MM.1S (cell line): ENCODE measurements around the gene ZNF507.

Experiments
- DNase-seq: peaks from one replicate; pipeline ENCODE4 v3.0.0-alpha.2; 2015
- H2AFZ ChIP-seq: fragments of 300-600 bp; sonication (generic); 2 replicates; pipeline ENCODE4 v1.6.0; 2016; ENCODE audit warnings: antibody characterized with exemption, low read length
- H3F3A ChIP-seq: fragments of 300-600 bp; sonication (generic); 2 replicates; pipeline ENCODE4 v1.6.1; 2016; ENCODE audit warnings: mild to moderate bottlenecking, antibody characterized with exemption, low read length, moderate library complexity, mixed read lengths; ENCODE audit not compliant: insufficient read depth
- H3K27ac ChIP-seq: fragments of 300-600 bp; sonication (generic); 2 replicates; pipeline ENCODE4 v1.5.1; 2016; ENCODE audit warnings: mild to moderate bottlenecking, low read length
- H3K27me3 ChIP-seq: fragments of 300-600 bp; sonication (generic); replicated peaks from 2 replicates; pipeline ENCODE4 v1.6.0; 2016; ENCODE audit warnings: low read length; ENCODE audit not compliant: insufficient read depth
- H3K36me3 ChIP-seq: fragments of 300-600 bp; sonication (generic); replicated peaks from 2 replicates; pipeline ENCODE4 v1.6.1; 2016; ENCODE audit warnings: mild to moderate bottlenecking, low read length, mixed read lengths; ENCODE audit not compliant: insufficient read depth
- H3K4me1 ChIP-seq: fragments of 300-600 bp; sonication (generic); 2 replicates; pipeline ENCODE4 v1.6.1; 2016; ENCODE audit warnings: low read length, mixed read lengths
- H3K4me2 ChIP-seq: fragments of 300-600 bp; sonication (generic); 2 replicates; pipeline ENCODE4 v1.6.0; 2016; ENCODE audit warnings: low read depth, low read length
- H3K4me3 ChIP-seq: fragments of 300-600 bp; sonication (generic); 2 replicates; pipeline ENCODE4 v1.5.1; 2016; ENCODE audit warnings: low read length, mixed read lengths
- H3K79me2 ChIP-seq: fragments of 300-600 bp; sonication (generic); 2 replicates; pipeline ENCODE4 v1.6.1; 2016; ENCODE audit warnings: mixed run types, low read length, mixed read lengths
- H3K9ac ChIP-seq: fragments of 300-600 bp; sonication (generic); 2 replicates; pipeline ENCODE4 v1.6.1; 2016; ENCODE audit warnings: low read length, mixed read lengths
- H3K9me2 ChIP-seq: fragments of 300-600 bp; sonication (generic); replicated peaks from 2 replicates; pipeline ENCODE4 v1.6.1; 2016; ENCODE audit warnings: mild to moderate bottlenecking, low read length, mixed read lengths; ENCODE audit not compliant: insufficient read depth
- H3K9me3 ChIP-seq: fragments of 300-600 bp; sonication (generic); replicated peaks from 2 replicates; pipeline ENCODE4 v1.6.1; 2016; ENCODE audit warnings: mild to moderate bottlenecking, low read length, mixed read lengths; ENCODE audit not compliant: insufficient read depth
- H4K20me1 ChIP-seq: fragments of 300-600 bp; sonication (generic); 2 replicates; pipeline ENCODE4 v1.6.1; 2016; ENCODE audit warnings: mild to moderate bottlenecking, low read length, moderate library complexity, mixed read lengths; ENCODE audit not compliant: insufficient read depth
- CTCF ChIP-seq: fragments of 300-600 bp; sonication (generic); IDR thresholded peaks from 2 replicates; pipeline ENCODE4 v1.5.1; 2016; ENCODE audit warnings: antibody characterized with exemption, low read length, mixed read lengths
- EZH2 ChIP-seq: fragments of 300-600 bp; sonication (generic); optimal IDR thresholded peaks from 2 replicates; pipeline ENCODE3; 2017; ENCODE audit warnings: low read depth, mild to moderate bottlenecking, antibody characterized with exemption, low read length, mixed read lengths
- EZH2phosphoT487 ChIP-seq: fragments of 300-600 bp; sonication (generic); IDR thresholded peaks from 2 replicates; pipeline ENCODE4 v1.6.1; 2018; ENCODE audit warnings: antibody characterized with exemption, low read length

ZNF507 gene

GRCh38 chr19:32363632-32364031 lies 18.2 kb downstream of the ZNF507 start:
- Histone ChIP-seq H3K9me2 (no peaks in the 10 kb centered on the region), H3K4me1 (no peaks in the 10 kb centered on the region), H3K4me3 (no peak overlapping the region), H3K9me3 (no peaks in the 10 kb centered on the region), H4K20me1 (no peaks in the 10 kb centered on the region; the same call in 1 of the 2 replicates), H3K4me2 (no peak overlapping the region), H2AFZ (no peak overlapping the region), H3K79me2 (peaks cover 64% of the 10 kb centered on the region), H3F3A (no peaks in the 10 kb centered on the region), H3K27me3 (no peaks in the 10 kb centered on the region), H3K9ac (no peak overlapping the region), H3K36me3 (peaks cover 6% of the 10 kb centered on the region; the same call in 1 of the 2 replicates), H3K27ac (no peak overlapping the region)
- TF ChIP-seq EZH2phosphoT487: no peak
- no peak for TF ChIP-seq CTCF
- no peak for TF ChIP-seq EZH2
- DNase-seq: no peak

GRCh38 chr19:32364040-32364439 lies 18.6 kb downstream of the ZNF507 start:
- Histone ChIP-seq H3K4me1 (no peaks in the 10 kb centered on the region), H3K27me3 (no peaks in the 10 kb centered on the region), H3K4me2 (no peak overlapping the region), H3K9me3 (no peaks in the 10 kb centered on the region), H3K9me2 (no peaks in the 10 kb centered on the region), H3K79me2 (peaks cover 68% of the 10 kb centered on the region), H3K27ac (no peak overlapping the region), H3F3A (no peaks in the 10 kb centered on the region), H3K9ac (no peak overlapping the region), H4K20me1 (no peaks in the 10 kb centered on the region), H3K4me3 (no peak overlapping the region), H3K36me3 (peaks cover 6% of the 10 kb centered on the region; the same call in 1 of the 2 replicates), H2AFZ (no peak overlapping the region)
- no peak for DNase-seq
- TF ChIP-seq EZH2phosphoT487: no peak
- TF ChIP-seq EZH2: no peak

GRCh38 chr19:32367063-32367462 lies 21.7 kb downstream of the ZNF507 start:
- TF ChIP-seq EZH2phosphoT487: no peak
- TF ChIP-seq EZH2: no peak
- no peak for TF ChIP-seq CTCF
- Histone ChIP-seq H3K36me3 (peaks cover 9% of the 10 kb centered on the region), H2AFZ (no peak overlapping the region), H3K27ac (no peak overlapping the region), H3F3A (no peaks in the 10 kb centered on the region), H3K4me3 (no peak overlapping the region), H3K9me3 (no peaks in the 10 kb centered on the region), H3K4me1 (no peaks in the 10 kb centered on the region), H3K27me3 (no peaks in the 10 kb centered on the region), H3K4me2 (no peak overlapping the region), H3K79me2 (peaks cover 75% of the 10 kb centered on the region), H3K9me2 (no peaks in the 10 kb centered on the region), H4K20me1 (peaks cover 3% of the 10 kb centered on the region; the same call in 1 of the 2 replicates), H3K9ac (no peak overlapping the region)
- no peak for DNase-seq

- H3K36me3 ChIP-seq: peaks cover 14% of the 10 kb centered on the region
- H3K27me3 ChIP-seq: no peaks in the 10 kb centered on the region
- H3K4me2 ChIP-seq: no peak overlapping the region
- no peak overlapping the region for H3K27ac ChIP-seq
- DNase-seq: no peak
- no peaks in the 10 kb centered on the region for H3K9me3 ChIP-seq
- no peak overlapping the region for H3K4me3 ChIP-seq
- H3K79me2 ChIP-seq: peaks cover 66% of the 10 kb centered on the region
- H2AFZ ChIP-seq: no peak overlapping the region
- TF ChIP-seq EZH2phosphoT487: no peak
- TF ChIP-seq EZH2: no peak
- no peak for TF ChIP-seq CTCF
- no peaks in the 10 kb centered on the region for H3F3A ChIP-seq
- H3K9ac ChIP-seq: no peak overlapping the region
- no peaks in the 10 kb centered on the region for H3K4me1 ChIP-seq
- H4K20me1 ChIP-seq: peaks cover 3% of the 10 kb centered on the region; the same call in 1 of the 2 replicates
- H3K9me2 ChIP-seq: no peaks in the 10 kb centered on the region
Measured at GRCh38 chr19:32367948-32368536, 22.6 kb downstream of the ZNF507 start.
